CD4-positive, alpha-beta T cell (primary cell): ENCODE data around the gene HMGCS2. TPM values are rescaled to one million over a fixed set of nuclear protein-coding genes. Genes with fewer than 3 reads are reported as not detected.

Source experiments
- ATAC-seq: fragments of 200-7000 bp; cut with Tn5 transposase; one replicate; pipeline ENCODE4 v1.10.0; 2022; ENCODE audit warnings: mild to moderate bottlenecking; ENCODE audit not compliant: poor library complexity
- CTCF ChIA-PET: fragments of 350-600 bp; sonication (Branson Sonifier 250); formaldehyde crosslinking; loops from one replicate; lab custom pipeline; 2021; ENCODE audit warnings: antibody characterized with exemption, inconsistent platforms; lab: Charles Lee
- POLR2A ChIA-PET: fragments of 350-600 bp; sonication (Branson Sonifier 250); formaldehyde crosslinking; loops from one replicate; lab custom pipeline; 2021; ENCODE audit warnings: antibody characterized with exemption, inconsistent platforms; lab: Charles Lee
- DNase-seq, 14 experiments: peaks; one replicate each; pipeline ENCODE4 v3.0.0-alpha.2; 2013 to 2020; ENCODE audit warnings: mixed read lengths in 2 of 14
- H3K27ac ChIP-seq, 2 donors: one replicate each; pipeline versions ENCODE4 v1.5.1 to v1.7.0; 2013; ENCODE audit warnings: low read length in 2 of 2, low read depth in 1 of 2, mild to moderate bottlenecking in 1 of 2
- H3K27me3 ChIP-seq, 2 experiments: 1 replicate in 1 of 2; 2 replicates in 1 of 2; pipeline versions ENCODE4 v1.6.1 to v1.7.0; 2013; ENCODE audit warnings: low read length in 2 of 2, control low read depth in 1 of 2, mild to moderate bottlenecking in 1 of 2, moderate library complexity in 1 of 2; ENCODE audit not compliant: insufficient read depth in 2 of 2, control insufficient read depth in 1 of 2
- H3K36me3 ChIP-seq: one replicate; pipeline ENCODE4 v1.6.1; 2013; ENCODE audit warnings: low read length, control low read depth; ENCODE audit not compliant: insufficient read depth
- H3K4me1 ChIP-seq: one replicate; pipeline ENCODE4 v1.6.1; 2013; ENCODE audit warnings: low read length, control low read depth; ENCODE audit not compliant: insufficient read depth
- H3K4me3 ChIP-seq: one replicate; pipeline ENCODE4 v1.5.1; 2013; ENCODE audit warnings: mild to moderate bottlenecking, low read length, moderate library complexity
- H3K9me3 ChIP-seq, 2 experiments: 1 replicate in 1 of 2; 2 replicates in 1 of 2; pipeline versions ENCODE4 v1.6.1 to v1.7.0; 2013; ENCODE audit warnings: low read length in 2 of 2, mild to moderate bottlenecking in 2 of 2, control low read depth in 1 of 2, moderate library complexity in 1 of 2; ENCODE audit not compliant: control insufficient read depth in 1 of 2, insufficient read depth in 1 of 2
- H3K27ac Mint-ChIP-seq: one replicate; pipeline ENCODE4 v1.8.0; 2020; ENCODE audit warnings: mixed read lengths
- H3K27me3 Mint-ChIP-seq: one replicate; pipeline ENCODE4 v1.8.0; 2021; ENCODE audit warnings: mixed read lengths
- H3K36me3 Mint-ChIP-seq: one replicate; pipeline ENCODE4 v1.8.0; 2021; ENCODE audit warnings: low read depth, mixed read lengths
- H3K4me1 Mint-ChIP-seq: one replicate; pipeline ENCODE4 v1.8.0; 2021; ENCODE audit warnings: low read depth, mixed read lengths
- H3K4me3 Mint-ChIP-seq: one replicate; pipeline ENCODE4 v1.8.0; 2020; ENCODE audit warnings: mild to moderate bottlenecking, mixed read lengths
- H3K9me3 Mint-ChIP-seq: one replicate; pipeline ENCODE4 v1.8.0; 2020; ENCODE audit warnings: mixed read lengths
- intact Hi-C, 2 experiments: fragments of 100-400 bp; cut with DNase I in 1 of 2; cut with micrococcal nuclease in 1 of 2; formaldehyde crosslinking; loops; one replicate each; pipeline versions ENCODE4 v1.15.1 to v1.9.0; 2023 to 2025; cut with DNase I, micrococcal nuclease
- total RNA-seq, 174 experiments: library from RNA in 2 of 174; stranded (reverse) in 2 of 174; gene quantifications; one replicate each; pipeline ENCODE4 v1.2.3 and lab custom pipeline; 2021 to 2026
- TF ChIP-seq, protein P1 (sequence below): fragments of 200-600 bp; IDR thresholded peaks from one replicate; pipeline ENCODE4 v1.8.0; 2022; ENCODE audit warnings: antibody characterized with exemption, mild to moderate bottlenecking

The HMGCS2 gene
- total RNA-seq, 2 experiments from 2014 or later, result not detected

- peak overlapping the region; percentile 91 for H3K4me3 Mint-ChIP-seq
- Histone ChIP-seq H3K36me3 (no peaks in the 10 kb centered on the region), H3K27ac (no peak overlapping the region), H3K4me1 (peaks cover 10% of the 10 kb centered on the region), H3K4me3 (no peak overlapping the region), H3K9me3 (no peaks in the 10 kb centered on the region), H3K27me3 (peaks cover 3 to 8% of the 10 kb centered on the region in 2 experiments)
- ChIA-PET CTCF (no interaction called here), POLR2A (no interaction called here)
- H3K27ac Mint-ChIP-seq, result no peak overlapping the region
- TF ChIP-seq, protein P1, sequence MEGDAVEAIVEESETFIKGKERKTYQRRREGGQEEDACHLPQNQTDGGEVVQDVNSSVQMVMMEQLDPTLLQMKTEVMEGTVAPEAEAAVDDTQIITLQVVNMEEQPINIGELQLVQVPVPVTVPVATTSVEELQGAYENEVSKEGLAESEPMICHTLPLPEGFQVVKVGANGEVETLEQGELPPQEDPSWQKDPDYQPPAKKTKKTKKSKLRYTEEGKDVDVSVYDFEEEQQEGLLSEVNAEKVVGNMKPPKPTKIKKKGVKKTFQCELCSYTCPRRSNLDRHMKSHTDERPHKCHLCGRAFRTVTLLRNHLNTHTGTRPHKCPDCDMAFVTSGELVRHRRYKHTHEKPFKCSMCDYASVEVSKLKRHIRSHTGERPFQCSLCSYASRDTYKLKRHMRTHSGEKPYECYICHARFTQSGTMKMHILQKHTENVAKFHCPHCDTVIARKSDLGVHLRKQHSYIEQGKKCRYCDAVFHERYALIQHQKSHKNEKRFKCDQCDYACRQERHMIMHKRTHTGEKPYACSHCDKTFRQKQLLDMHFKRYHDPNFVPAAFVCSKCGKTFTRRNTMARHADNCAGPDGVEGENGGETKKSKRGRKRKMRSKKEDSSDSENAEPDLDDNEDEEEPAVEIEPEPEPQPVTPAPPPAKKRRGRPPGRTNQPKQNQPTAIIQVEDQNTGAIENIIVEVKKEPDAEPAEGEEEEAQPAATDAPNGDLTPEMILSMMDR, result no peak
- DNase-seq (no peak), ATAC-seq (no peak)
- peaks cover 23% of the 10 kb centered on the region for H3K4me1 Mint-ChIP-seq
- intact Hi-C loops, result no loop called here
- H3K9me3 Mint-ChIP-seq, result no peaks in the 10 kb centered on the region
- peaks cover 8% of the 10 kb centered on the region for H3K36me3 Mint-ChIP-seq
- H3K27me3 Mint-ChIP-seq, result peaks cover 15% of the 10 kb centered on the region
Observed at GRCh38 chr1:119713749-119714456, 54.8 kb downstream of the HMGCS2 start.

DNA sequence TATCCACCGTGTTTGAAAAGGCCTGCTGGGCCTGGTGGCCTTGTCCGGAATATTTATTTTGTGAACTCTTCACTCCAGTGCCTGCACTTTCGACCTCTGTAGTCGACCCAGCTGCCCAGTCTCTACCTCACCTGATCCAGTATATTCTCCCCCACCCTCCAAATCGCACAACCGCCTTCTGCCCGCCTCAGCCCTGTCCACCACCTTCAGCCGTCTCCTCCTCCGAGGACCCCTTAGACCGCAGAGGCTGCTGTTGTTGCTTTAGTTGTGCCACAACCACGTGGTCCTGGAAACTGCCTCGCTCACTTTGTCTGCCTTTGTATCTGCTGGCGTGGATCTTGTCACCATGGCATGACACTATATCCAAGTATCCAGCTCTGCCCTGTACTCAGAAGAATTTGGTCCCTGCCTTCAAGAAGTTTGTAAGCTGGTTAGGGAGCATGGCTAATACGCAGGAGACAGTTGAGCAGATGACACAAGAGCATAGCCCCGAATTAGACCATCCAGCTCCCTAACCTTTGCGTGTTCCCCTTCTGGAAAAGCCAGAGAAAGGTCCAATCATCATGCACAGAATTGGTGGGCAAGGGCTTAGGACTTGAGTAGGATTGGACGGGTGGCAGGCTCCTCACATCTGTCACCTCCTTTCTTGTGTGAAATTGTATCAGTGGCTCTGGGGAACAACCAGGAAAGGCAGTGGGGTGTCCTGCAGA is 55.5 kb downstream of the HMGCS2 start:
- no peak overlapping the region for H3K27ac Mint-ChIP-seq
- peaks cover 3 to 8% of the 10 kb centered on the region in 2 experiments for H3K27me3 ChIP-seq

DNA sequence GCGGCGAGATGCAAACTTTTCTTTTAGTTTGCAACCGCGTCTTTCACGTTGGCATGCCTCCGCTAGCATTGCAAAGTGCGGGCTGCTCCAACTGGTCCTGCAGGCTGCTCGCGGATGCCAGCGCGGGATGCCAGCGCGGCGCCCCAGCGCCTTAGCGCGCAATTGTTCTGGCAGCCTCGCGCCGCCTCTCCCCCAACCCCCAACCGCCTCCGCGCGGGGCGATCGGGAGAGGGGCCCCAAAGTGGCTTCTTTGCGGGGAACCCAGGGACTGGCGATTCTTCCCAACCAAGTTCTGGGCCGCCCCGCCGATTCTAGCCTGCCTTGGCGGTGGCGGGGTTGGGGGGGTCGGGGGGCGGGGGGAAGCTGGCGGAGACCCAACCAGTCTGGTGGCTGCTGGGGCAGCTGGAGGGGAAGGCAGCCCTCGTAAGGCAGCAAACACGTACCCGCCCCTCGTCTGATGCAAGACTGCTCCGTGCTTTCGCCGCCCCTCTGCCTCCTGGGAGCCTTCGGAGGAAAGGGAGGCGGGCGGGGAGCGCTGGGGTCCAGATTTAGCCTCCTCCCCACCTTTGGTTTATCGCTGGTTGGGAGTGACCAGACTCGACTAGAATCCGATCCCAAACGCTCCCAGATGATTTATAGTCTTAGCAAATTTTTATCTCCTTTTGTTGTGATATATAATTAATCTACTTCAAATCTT is 56.2 kb downstream of the HMGCS2 start:
- Histone ChIP-seq H3K4me3 (peak overlapping the region; percentile 78), H3K36me3 (no peaks in the 10 kb centered on the region), H3K9me3 (no peaks in the 10 kb centered on the region), H3K4me1 (peaks cover 10% of the 10 kb centered on the region), H3K27me3 (peaks cover 3 to 8% of the 10 kb centered on the region in 2 experiments), H3K27ac (no peak overlapping the region)
- H3K27ac Mint-ChIP-seq, result no peak overlapping the region
- no peaks in the 10 kb centered on the region for H3K9me3 Mint-ChIP-seq
- CTCF ChIA-PET, result no interaction called here
- H3K27me3 Mint-ChIP-seq, result peaks cover 15% of the 10 kb centered on the region
- peak overlapping the region; percentile 92 for H3K4me3 Mint-ChIP-seq
- ATAC-seq (peak; percentile 53), DNase-seq (peak in 3 of 14 experiments; percentile 21 to 27 (median 23))
- peaks cover 23% of the 10 kb centered on the region for H3K4me1 Mint-ChIP-seq
- intact Hi-C loops, result no loop called here
- POLR2A ChIA-PET, result interaction anchor here (0.7 kb wide), 1 partner anchor 13 kb away, joined by 3 read pairs; no protein-coding TSS in a partner anchor
- peaks cover 8% of the 10 kb centered on the region for H3K36me3 Mint-ChIP-seq
- TF ChIP-seq, protein P1, result no peak

More for the DNA sequence above, 55.5 kb downstream of the HMGCS2 start:
- CTCF ChIA-PET, result no interaction called here
- no peaks in the 10 kb centered on the region for H3K9me3 Mint-ChIP-seq
- H3K4me1 Mint-ChIP-seq, result peaks cover 23% of the 10 kb centered on the region
- Histone ChIP-seq H3K4me1 (peaks cover 10% of the 10 kb centered on the region), H3K9me3 (no peaks in the 10 kb centered on the region), H3K27ac (no peak overlapping the region), H3K36me3 (no peaks in the 10 kb centered on the region), H3K4me3 (peak overlapping the region; percentile 78)
- H3K36me3 Mint-ChIP-seq, result peaks cover 8% of the 10 kb centered on the region
- intact Hi-C loops, result no loop called here
- H3K27me3 Mint-ChIP-seq, result peaks cover 15% of the 10 kb centered on the region
- H3K4me3 Mint-ChIP-seq, result peak overlapping the region; percentile 91
- no peak for ATAC-seq
- TF ChIP-seq, protein P1, result no peak
- POLR2A ChIA-PET, result no interaction called here
- DNase-seq, result no peak
